WTC11 (cell line): ENCODE data around the gene ZCCHC14.

Experiments used
- CTCF ChIP-seq: fragments of 200-600 bp; IDR thresholded peaks from 2 replicates; pipeline ENCODE4 v1.8.0; 2022; ENCODE audit warnings: antibody characterized with exemption
- ELF4 ChIP-seq: sonication (generic); formaldehyde crosslinking; IDR thresholded peaks from 2 replicates; pipeline ENCODE4 v1.8.1; 2022; ENCODE audit warnings: low read depth, mild to moderate bottlenecking, moderate library complexity, missing genetic modification reagents
- NR3C1 ChIP-seq: sonication (generic); formaldehyde crosslinking; conservative IDR thresholded peaks from 2 replicates; pipeline ENCODE4 v1.8.1; 2023; ENCODE audit warnings: low read depth, mild to moderate bottlenecking, missing genetic modification reagents

GRCh38 chr16:87392821-87393679, 99.8 kb downstream of the ZCCHC14 start:
- TF ChIP-seq CTCF (no peak), ELF4 (CRISPR knock-in tag) (no peak), NR3C1 (CRISPR knock-in tag) (no peak)
